Effector memory CD4-positive, alpha-beta T cell (primary cell): ENCODE results near the gene EN2.
A peak's percentile ranks its signal among the peaks of the same experiment; 100 is the strongest.

Experiments
- DNase-seq, 3 donors: peaks; one replicate each; pipeline ENCODE4 v3.0.0-alpha.2; 2020
- H3K27ac ChIP-seq: 2 replicates; pipeline ENCODE4 v1.7.0; 2013; ENCODE audit warnings: mild to moderate bottlenecking, low read length, moderate library complexity; ENCODE audit not compliant: insufficient read depth, poor library complexity, severe bottlenecking
- H3K27me3 ChIP-seq: replicated peaks from 2 replicates; pipeline ENCODE4 v1.7.0; 2013; ENCODE audit warnings: mild to moderate bottlenecking, low read length; ENCODE audit not compliant: insufficient read depth, control insufficient read depth, poor library complexity, severe bottlenecking
- H3K36me3 ChIP-seq: 2 replicates; pipeline ENCODE4 v1.7.0; 2013; ENCODE audit warnings: mild to moderate bottlenecking, low read length, moderate library complexity; ENCODE audit not compliant: control insufficient read depth, insufficient read depth
- H3K4me1 ChIP-seq: 2 replicates; pipeline ENCODE4 v1.7.0; 2013; ENCODE audit warnings: low read length, mild to moderate bottlenecking; ENCODE audit not compliant: control insufficient read depth, insufficient read depth, poor library complexity, severe bottlenecking
- H3K4me3 ChIP-seq: 2 replicates; pipeline ENCODE4 v1.7.0; 2013; ENCODE audit warnings: low read length, low read depth, mild to moderate bottlenecking; ENCODE audit not compliant: insufficient read depth, poor library complexity, severe bottlenecking
- H3K9me3 ChIP-seq: 2 replicates; pipeline ENCODE4 v1.7.0; 2013; ENCODE audit warnings: mild to moderate bottlenecking, low read length, moderate library complexity; ENCODE audit not compliant: control insufficient read depth

The EN2 gene

DNA sequence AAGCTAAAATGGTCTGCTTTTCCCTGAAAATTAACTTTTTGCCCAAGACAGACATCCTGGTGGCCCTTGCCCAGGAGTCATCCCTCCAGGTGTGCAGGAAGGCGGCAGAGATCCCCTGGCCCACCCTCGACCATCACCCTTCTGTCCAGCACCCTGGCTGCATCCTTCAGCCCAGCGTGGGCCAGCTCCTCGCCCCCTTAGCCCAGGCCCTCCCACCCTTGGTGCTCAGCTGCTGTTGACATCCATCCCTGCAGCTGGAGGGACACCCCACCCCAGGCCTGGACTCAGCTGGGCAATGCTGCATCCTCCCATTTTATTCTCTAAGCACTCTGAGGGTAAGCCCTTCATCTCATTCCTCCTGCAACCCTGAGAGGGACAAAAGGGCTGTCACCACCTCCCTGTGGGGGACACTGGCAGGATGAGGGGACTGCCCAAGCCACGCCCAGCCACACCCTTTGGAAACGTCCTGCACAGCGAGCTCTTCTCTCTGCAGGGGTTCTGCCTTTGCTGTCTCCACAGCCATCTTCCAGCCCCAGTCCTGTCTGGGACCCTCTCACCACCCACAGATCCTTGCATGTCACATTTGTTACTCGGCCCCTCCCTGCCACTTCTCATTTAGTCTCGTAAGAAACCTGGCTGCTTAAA is 30.7 kb downstream of the EN2 start:
- no peak for DNase-seq
- Histone ChIP-seq H3K4me1 (no peaks in the 10 kb centered on the region), H3K36me3 (no peaks in the 10 kb centered on the region), H3K27me3 (no peaks in the 10 kb centered on the region), H3K9me3 (no peaks in the 10 kb centered on the region), H3K4me3 (no peak overlapping the region), H3K27ac (no peak overlapping the region)

DNA sequence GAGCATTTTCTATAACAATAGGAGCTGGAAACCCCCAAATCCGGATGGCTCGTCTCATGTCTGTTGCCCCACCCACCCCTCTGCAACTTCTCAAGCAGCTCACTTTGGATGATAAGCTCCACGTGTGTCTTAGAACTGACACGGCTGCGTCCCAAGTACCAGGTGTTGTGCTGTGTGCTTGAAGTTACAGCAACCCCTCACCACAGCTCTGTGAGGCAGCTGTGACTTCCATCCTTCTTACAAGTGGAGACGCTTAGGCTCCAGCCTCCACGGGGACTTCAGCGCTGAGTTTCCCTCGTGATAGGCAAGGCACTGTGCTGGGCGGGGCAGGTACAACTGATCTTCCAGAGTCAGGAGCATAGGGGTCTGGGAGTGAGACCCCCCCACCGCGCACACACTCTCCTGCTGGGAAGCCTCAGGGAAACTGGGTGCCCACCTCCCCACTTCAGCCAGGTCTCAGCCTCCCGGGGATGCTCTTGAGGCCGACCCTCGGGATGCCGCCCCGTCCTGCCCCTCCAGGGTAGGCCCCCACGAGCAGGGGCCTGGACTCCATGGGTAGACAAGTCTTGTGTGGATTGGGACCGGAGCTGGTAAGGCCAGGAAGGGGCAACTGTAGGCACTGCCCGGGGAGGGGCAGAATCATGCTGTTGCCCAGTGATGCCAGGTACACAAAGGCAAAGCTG is 31.4 kb downstream of the EN2 start:
- H3K27ac ChIP-seq, result no peak overlapping the region
- no peaks in the 10 kb centered on the region for H3K9me3 ChIP-seq
- DNase-seq, result no peak
- H3K4me3 ChIP-seq, result no peak overlapping the region
- no peaks in the 10 kb centered on the region for H3K27me3 ChIP-seq
- H3K36me3 ChIP-seq, result no peaks in the 10 kb centered on the region
- no peaks in the 10 kb centered on the region for H3K4me1 ChIP-seq

DNA sequence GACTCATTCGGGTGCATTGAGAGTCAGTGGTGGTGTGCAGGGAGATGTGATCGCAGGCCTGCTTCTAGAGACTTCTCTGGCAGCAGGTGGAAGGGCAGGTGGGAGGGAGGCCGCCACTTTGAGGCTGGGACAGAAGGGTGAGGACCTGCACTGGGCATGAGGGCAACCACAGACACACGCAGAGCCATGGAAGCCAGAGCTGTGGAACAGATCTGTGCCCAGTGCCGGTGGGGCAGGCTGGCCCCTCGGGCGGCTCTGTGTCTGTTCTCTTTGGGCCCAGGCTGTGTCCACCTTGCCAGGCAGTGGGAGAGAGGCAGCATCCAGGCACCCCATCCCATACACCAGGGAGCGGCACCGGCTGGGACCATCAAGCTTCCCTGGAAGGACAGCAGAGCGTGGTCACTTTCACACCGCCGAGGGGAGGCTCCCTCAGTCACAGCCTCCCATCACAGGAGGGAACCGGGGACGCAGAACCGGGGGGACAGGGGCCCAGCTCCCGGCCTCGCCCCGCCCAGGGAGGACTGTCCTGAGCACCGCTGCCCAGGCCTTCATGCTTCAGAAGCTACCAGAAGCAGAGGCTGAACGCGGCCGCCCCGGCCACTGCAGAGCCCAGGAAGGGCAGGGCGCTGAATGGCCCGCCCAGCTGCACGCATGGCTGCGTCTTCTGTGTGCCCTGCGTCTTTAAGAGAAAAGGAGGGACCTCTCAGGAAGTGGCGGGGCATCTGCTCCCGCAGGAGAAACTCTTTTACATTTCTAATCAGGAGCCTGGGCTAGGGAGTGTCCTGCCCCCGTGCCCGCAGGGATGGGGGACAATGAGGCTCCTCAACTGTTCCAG is 32.1 kb downstream of the EN2 start:
- Histone ChIP-seq H3K27ac (no peak overlapping the region), H3K4me1 (no peaks in the 10 kb centered on the region), H3K9me3 (no peaks in the 10 kb centered on the region), H3K36me3 (no peaks in the 10 kb centered on the region), H3K4me3 (peak overlapping the region; percentile 56), H3K27me3 (no peaks in the 10 kb centered on the region)
- DNase-seq, result no peak

GRCh38 chr7:155490697-155491628 is 33.0 kb downstream of the EN2 start:
- H3K27ac ChIP-seq, result no peak overlapping the region
- peak overlapping the region; percentile 56 for H3K4me3 ChIP-seq
- no peak for DNase-seq
- no peaks in the 10 kb centered on the region for H3K4me1 ChIP-seq
- H3K36me3 ChIP-seq, result no peaks in the 10 kb centered on the region
- no peaks in the 10 kb centered on the region for H3K9me3 ChIP-seq
- H3K27me3 ChIP-seq, result no peaks in the 10 kb centered on the region

DNA sequence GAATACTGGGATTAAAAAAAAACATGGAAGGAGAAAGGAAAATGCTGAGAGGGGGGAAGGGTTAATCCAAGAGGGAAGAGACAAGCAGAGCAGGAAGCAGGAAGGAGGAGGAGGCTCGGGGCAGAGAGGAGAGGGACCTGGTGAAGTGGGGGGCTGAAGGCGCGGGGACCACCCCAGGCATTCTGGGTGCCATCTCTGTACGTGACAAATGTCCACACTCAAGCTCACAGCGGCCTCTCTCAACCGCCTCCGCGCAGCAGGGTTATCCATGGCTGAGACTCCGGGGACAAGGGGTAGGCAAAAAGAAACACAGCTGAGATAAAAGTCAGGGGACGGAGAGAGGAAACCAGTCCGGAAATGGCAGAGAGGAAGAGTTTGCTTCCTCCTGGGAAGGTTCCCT is 33.9 kb downstream of the EN2 start:
- Histone ChIP-seq H3K4me3 (no peak overlapping the region), H3K4me1 (no peaks in the 10 kb centered on the region), H3K36me3 (no peaks in the 10 kb centered on the region), H3K27ac (no peak overlapping the region), H3K27me3 (no peaks in the 10 kb centered on the region), H3K9me3 (no peaks in the 10 kb centered on the region)
- no peak for DNase-seq

DNA sequence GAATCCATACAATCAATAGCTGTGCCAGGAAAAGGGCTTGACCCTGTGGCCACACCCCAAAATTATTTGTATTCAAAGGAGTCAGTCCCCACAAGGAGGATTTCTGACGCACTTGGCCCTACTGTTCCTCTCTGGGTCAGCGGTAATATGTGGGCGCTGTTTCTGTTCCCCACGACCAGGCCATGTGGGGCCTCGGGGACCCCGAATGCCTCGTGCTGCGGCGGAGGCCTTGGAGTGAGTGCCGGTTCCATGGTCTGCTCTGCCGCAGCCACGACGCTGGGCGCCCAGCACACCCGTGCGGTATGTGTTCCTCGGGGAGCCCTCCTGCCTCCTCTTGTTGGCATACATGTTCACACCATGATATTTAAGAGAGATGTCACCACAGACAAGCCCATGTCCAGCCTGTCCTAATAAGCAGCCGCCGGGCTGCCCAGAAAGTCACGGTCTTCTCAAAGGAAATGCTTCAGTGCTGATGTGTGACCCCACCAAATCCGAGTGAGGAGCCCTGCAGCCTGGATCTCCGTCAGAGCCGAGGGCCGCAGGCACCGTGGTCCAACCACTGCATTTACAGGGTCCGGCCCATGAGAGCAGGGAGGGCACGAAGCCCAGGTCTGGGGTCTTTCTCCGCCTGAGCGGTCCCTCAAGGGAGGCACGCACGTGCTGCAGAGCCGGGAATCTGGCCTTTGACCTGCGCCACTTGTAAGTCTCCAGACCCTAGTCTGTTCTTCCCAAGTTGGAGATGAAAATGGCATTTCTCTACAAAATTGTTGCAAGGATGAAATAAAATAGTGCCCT is 36.0 kb downstream of the EN2 start:
- H3K4me1 ChIP-seq, result no peaks in the 10 kb centered on the region
- H3K4me3 ChIP-seq, result no peak overlapping the region
- H3K9me3 ChIP-seq, result no peaks in the 10 kb centered on the region
- no peak for DNase-seq
- H3K36me3 ChIP-seq, result no peaks in the 10 kb centered on the region
- H3K27me3 ChIP-seq, result no peaks in the 10 kb centered on the region
- no peak overlapping the region for H3K27ac ChIP-seq

DNA sequence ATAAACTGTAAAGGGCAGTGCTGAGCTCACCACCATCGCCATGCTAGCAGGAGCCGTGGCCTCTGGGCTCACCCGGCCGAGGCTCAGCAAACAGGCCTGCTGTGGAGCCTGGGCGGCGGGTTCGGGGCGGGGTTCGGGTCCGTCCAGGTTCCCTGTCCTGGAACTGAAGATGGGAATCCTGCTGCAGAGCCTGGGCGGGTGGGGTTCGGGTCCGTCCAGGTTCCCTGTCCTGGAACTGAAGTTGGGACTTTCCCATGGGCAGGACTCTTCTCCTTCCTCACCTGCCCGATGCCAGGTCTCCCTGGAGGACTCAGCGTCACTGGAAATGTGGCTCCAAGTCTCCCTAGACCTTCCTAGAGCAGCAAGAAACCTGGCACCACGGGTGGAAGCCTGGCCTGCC is 36.6 kb downstream of the EN2 start:
- H3K4me1 ChIP-seq, result no peaks in the 10 kb centered on the region
- H3K9me3 ChIP-seq, result no peaks in the 10 kb centered on the region
- no peak for DNase-seq
- H3K27ac ChIP-seq, result no peak overlapping the region
- no peaks in the 10 kb centered on the region for H3K36me3 ChIP-seq
- H3K27me3 ChIP-seq, result no peaks in the 10 kb centered on the region
- no peak overlapping the region for H3K4me3 ChIP-seq

DNA sequence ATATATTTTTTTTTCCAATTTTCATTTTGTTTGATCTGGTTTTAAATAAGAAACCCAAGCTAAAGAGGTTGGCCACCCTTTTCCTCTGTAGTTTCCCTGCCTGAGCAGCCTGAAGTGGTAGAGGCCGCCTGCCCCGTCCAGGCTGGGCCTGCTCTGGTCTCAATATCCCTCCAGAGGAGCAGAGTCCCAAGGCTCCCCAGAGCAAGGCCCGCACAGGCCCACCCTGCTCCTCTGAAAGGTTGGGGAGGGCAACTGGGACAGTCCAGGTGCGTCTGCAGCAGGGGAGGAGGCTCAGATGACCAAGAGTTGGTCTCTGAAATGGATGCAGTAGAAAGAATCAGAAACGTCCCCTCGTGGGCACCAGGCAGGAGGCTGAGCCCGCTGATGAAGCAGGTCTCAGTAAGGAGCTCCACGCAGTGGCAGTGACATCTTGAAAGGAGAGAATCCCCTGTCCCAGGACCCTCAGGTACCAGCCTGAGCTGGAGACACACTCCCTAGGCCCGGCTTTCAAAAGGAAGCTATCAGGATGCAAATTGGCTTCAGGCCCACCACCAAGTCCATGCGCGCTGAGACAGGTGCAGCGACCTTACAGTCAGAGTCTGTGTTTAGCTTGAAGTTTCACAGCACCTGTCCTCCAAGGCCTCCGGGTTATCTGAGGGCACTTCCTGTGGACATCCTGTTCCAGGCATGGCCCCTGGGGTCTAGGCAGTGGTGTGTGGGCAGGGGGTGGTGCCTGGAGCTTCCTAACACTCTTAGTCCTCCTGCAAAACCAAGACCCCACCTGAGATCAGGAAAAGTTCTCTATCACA is 37.7 kb downstream of the EN2 start:
- Histone ChIP-seq H3K4me3 (no peak overlapping the region), H3K36me3 (no peaks in the 10 kb centered on the region), H3K27ac (no peak overlapping the region)

More for the DNA sequence above, 37.7 kb downstream of the EN2 start:
- DNase-seq, result no peak
- no peaks in the 10 kb centered on the region for H3K4me1 ChIP-seq
- no peaks in the 10 kb centered on the region for H3K27me3 ChIP-seq
- H3K9me3 ChIP-seq, result no peaks in the 10 kb centered on the region
